KBM-7 (cell line): ENCODE measurements around the gene ZIC2.
"Not testable (repeated sequence)": the region's sequence is repeated elsewhere in the genome, so short reads cannot be mapped to it uniquely, and the experiment has no call there.

Experiments used
- DNase-seq: peaks from one replicate; pipeline ENCODE4 v3.0.0-alpha.2; 2015
- in situ Hi-C: fragments of 300-500 bp; cut with MboI; formaldehyde crosslinking; loops from 2 replicates; pipeline ENCODE4 v1.14.3; 2020; ENCODE audit warnings: low sequenced_read_pairs, low pct_unique_long_range_greater_than_20kb, mixed read lengths

The ZIC2 gene

GRCh38 chr13:99981735-99982035, at the start of gene ZIC2:
TSS of gene ZIC2 (plus strand) at chr13:99981784. CDS start at chr13:99982065, 281 bp downstream.
- no peak for DNase-seq
- in situ Hi-C loops = no loop called here

- no peak for DNase-seq
- in situ Hi-C loops = no loop called here
Measured at GRCh38 chr13:99932912-99933311, 48.7 kb upstream of the ZIC2 start.

- in situ Hi-C loops = no loop called here
Measured at GRCh38 chr13:99935772-99936171, 45.8 kb upstream of the ZIC2 start.

GRCh38 chr13:99938635-99939034, 42.9 kb upstream of the ZIC2 start:
- DNase-seq = no peak
- in situ Hi-C loops = no loop called here

More at GRCh38 chr13:99935772-99936171, 45.8 kb upstream of the ZIC2 start:
- no peak for DNase-seq

- in situ Hi-C loops = no loop called here
- DNase-seq = no peak
Measured at GRCh38 chr13:99941086-99941485, 40.5 kb upstream of the ZIC2 start.

GRCh38 chr13:99941911-99942310, 39.7 kb upstream of the ZIC2 start:
- in situ Hi-C loops = no loop called here
- DNase-seq = no peak

- DNase-seq = no peak
- in situ Hi-C loops = no loop called here
Measured at GRCh38 chr13:99944102-99944501, 37.5 kb upstream of the ZIC2 start.

- DNase-seq = no peak
- in situ Hi-C loops = no loop called here
Measured at GRCh38 chr13:99944606-99945005, 37.0 kb upstream of the ZIC2 start.

GRCh38 chr13:99945515-99945914, 36.1 kb upstream of the ZIC2 start:
- in situ Hi-C loops, DNase-seq: not testable (repeated sequence)

GRCh38 chr13:99947666-99948065, 33.9 kb upstream of the ZIC2 start:
- in situ Hi-C loops = no loop called here
- no peak for DNase-seq

GRCh38 chr13:99948411-99948810, 33.2 kb upstream of the ZIC2 start:
- in situ Hi-C loops = no loop called here
- no peak for DNase-seq

GRCh38 chr13:99948907-99949678, 32.5 kb upstream of the ZIC2 start:
- in situ Hi-C loops = no loop called here
- no peak for DNase-seq

GRCh38 chr13:99949679-99950413, 31.7 kb upstream of the ZIC2 start:
- in situ Hi-C loops = no loop called here
- DNase-seq = peak; percentile 34

GRCh38 chr13:99951666-99952065, 29.9 kb upstream of the ZIC2 start:
- in situ Hi-C loops, DNase-seq: not testable (repeated sequence)

- in situ Hi-C loops = no loop called here
Measured at GRCh38 chr13:99953138-99953755, 28.3 kb upstream of the ZIC2 start.

GRCh38 chr13:99955107-99955746, 26.4 kb upstream of the ZIC2 start:
- DNase-seq = no peak
- in situ Hi-C loops = no loop called here

More at GRCh38 chr13:99953138-99953755, 28.3 kb upstream of the ZIC2 start:
- no peak for DNase-seq

GRCh38 chr13:99955747-99956472, 25.7 kb upstream of the ZIC2 start:
- DNase-seq = no peak
- in situ Hi-C loops = no loop called here

GRCh38 chr13:99956473-99957349, 24.9 kb upstream of the ZIC2 start:
- DNase-seq = no peak
- in situ Hi-C loops = no loop called here
